GM18520 (cell line): ENCODE measurements around the gene CPLANE2.
"Not testable (repeated sequence)": the region's sequence is repeated elsewhere in the genome, so short reads cannot be mapped to it uniquely, and the experiment has no call there.

ENCODE experiments used
- ATAC-seq: cut with Tn5 transposase; IDR thresholded peaks from one replicate; pipeline ENCODE4 v1.9.1; 2021; ENCODE audit not compliant: unreplicated experiment

CPLANE2 gene

DNA sequence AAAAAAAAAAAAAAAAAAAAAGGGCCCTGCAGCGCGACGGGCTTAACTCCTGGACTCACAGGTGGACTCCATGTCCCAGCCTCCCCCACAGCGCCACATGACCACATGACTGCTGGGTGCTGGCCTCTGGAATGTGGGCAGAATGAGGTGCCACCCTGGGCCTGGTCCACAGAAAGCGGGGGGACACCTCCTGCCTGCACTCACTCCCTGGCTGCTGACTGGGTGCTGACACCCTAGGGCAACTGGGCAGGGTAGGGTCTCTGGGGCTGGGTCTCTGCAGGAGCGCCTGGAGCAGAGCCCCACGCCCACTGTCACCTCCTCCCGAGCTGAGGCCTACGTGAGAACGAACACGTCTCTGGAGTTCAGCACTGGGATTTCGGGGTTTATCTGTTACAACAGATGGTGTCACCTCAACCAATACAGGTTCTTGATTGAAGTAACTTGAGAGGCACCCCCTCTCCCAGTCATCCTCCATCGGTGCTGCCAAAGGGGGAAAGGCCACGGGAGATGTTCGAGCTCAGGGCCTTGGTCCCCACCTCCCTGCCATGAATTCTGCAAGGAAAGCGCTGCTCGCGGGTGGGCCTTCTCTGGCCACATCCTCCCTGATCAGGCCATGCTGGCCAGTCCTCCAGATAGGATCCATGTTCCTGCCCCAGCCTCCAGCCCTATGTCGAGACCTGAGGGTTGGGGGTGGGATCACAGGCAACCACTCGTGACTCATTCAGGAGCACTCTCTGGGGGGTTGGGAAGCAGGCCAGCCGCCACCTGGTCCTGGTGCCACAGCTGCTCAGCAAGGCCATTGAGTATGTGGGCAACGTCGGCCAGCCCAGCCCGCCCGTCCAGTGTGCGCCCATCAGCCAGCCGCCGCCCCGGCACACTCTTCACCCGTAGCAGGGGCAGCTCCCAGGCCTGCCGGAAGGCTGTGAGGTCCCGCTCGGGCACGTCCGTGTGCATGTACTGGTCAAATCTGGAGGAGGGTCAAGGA, 5.4 kb downstream of the CPLANE2 start:
- ATAC-seq: no peak

- no peak for ATAC-seq
These were observed 6.2 kb downstream of the CPLANE2 start for GRCh38 chr1:16230744-16231143.

DNA sequence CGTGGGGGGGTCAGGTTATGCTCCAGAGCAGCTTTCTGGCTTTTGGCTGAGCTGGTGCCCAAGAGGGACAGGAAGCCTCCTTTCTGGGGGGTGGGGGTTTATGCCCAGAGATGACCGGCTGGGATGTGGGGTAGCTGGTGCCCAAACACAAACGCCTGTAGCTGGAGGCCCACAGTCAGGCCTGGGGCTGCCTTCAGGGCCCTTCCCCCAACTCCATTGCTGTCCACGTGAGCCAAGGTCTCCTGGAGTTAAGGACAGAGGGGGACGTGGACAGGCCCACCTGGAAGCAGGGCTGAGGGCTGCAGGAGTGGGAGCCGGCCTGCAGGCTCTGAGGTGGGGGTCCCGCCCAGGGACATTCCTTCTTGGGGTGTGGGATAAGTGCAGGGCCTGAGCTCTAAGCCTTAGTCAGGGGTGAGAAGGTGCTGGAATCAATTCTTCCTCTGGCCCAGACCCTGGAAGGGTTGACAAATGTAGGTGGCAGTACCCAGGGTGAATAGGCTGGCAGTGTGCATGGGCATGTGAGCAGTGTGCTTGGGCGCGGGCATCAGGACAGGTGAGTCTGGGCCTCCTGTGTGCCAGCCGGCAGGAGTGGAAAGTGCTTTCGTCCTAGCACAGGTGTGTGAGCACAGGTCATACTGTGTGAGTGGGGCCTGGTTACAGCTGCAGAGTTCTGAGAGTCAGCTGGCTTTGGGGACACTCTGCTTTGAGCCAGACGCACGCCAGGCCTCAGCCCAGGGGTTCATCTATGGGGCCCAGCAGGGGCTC, 6.8 kb downstream of the CPLANE2 start:
- ATAC-seq: no peak

- ATAC-seq: no peak
These were observed 10.3 kb downstream of the CPLANE2 start for GRCh38 chr1:16226490-16227179.

- ATAC-seq: no peak
These were observed 10.9 kb downstream of the CPLANE2 start for GRCh38 chr1:16226129-16226489.

GRCh38 chr1:16224472-16224871, 12.5 kb downstream of the CPLANE2 start:
- ATAC-seq: no peak

- ATAC-seq: not testable (repeated sequence)
These were observed 14.3 kb downstream of the CPLANE2 start for GRCh38 chr1:16222716-16223115.

DNA sequence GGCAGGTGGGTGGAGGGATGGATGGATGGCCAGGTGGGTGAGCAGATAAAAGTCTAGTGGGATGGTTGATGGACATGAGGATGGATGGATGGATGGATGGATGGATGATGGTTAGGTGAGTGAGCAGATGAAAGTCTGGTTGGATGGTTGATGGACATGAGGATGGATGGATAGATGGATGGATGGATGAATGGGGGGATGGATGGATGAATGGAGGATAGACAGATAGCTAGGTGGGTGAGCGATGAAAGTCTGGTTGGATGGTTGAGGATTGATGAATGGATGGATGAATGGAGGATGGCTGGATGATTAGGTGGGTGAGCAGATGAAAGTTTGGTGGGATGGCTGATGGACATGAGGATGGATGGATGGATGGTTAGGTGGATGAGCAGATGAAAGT, 15.5 kb downstream of the CPLANE2 start:
- ATAC-seq: no peak

DNA sequence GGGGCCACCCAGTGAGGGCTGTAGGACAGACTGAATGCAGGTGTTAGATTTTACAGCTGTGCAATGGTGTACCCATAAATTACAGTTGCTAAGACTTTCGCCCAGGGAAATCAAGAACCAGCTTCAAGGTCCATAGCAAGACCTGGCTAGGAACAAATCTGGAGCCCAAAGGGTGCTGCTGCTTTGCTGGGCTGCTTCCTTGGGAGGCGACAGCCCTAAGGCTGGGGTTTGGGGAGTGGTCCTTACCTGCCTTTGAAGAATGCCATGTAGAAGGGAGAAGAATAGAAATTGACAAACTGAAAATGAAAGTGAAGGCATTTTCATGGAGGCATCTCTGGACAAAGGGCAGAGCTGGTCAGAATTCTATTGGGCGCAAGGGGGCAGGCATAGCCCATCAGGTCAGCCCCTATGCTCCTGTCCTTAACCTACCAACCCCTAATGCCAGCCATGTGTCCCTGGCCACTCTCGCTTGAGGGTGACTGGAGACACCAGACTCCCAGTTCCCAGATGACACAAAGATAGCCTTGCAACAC, 16.9 kb downstream of the CPLANE2 start:
- no peak for ATAC-seq

GRCh38 chr1:16218674-16219071, 18.3 kb downstream of the CPLANE2 start:
- ATAC-seq: no peak

- no peak for ATAC-seq
These were observed 18.8 kb downstream of the CPLANE2 start for GRCh38 chr1:16218014-16218673.

GRCh38 chr1:16217061-16217785, 19.8 kb downstream of the CPLANE2 start:
- ATAC-seq: peak; percentile 77

- ATAC-seq: no peak
These were observed 20.9 kb downstream of the CPLANE2 start for GRCh38 chr1:16215882-16216753.

- not testable (repeated sequence) for ATAC-seq
These were observed 21.7 kb downstream of the CPLANE2 start for GRCh38 chr1:16215240-16215639.

GRCh38 chr1:16213544-16213943, 23.4 kb downstream of the CPLANE2 start:
- not testable (repeated sequence) for ATAC-seq

DNA sequence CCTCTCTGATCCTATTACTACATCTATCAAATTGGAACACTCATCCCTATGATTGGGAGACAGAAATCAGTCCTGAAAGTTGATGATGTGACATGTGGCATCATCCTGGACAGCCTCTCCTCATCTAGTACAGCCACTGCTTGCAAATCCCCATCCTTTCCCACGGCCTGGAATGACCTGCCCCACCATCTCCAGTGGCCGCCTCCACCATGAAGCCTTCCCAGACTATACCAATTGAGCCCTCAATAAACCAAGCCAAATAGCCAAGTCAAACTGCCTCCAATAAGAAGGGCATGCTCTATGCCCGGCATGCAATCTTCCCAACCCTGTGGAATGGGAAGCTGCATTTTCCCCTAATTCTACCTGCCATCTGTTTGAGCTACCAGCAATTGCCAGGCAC, 24.0 kb downstream of the CPLANE2 start:
- ATAC-seq: no peak

DNA sequence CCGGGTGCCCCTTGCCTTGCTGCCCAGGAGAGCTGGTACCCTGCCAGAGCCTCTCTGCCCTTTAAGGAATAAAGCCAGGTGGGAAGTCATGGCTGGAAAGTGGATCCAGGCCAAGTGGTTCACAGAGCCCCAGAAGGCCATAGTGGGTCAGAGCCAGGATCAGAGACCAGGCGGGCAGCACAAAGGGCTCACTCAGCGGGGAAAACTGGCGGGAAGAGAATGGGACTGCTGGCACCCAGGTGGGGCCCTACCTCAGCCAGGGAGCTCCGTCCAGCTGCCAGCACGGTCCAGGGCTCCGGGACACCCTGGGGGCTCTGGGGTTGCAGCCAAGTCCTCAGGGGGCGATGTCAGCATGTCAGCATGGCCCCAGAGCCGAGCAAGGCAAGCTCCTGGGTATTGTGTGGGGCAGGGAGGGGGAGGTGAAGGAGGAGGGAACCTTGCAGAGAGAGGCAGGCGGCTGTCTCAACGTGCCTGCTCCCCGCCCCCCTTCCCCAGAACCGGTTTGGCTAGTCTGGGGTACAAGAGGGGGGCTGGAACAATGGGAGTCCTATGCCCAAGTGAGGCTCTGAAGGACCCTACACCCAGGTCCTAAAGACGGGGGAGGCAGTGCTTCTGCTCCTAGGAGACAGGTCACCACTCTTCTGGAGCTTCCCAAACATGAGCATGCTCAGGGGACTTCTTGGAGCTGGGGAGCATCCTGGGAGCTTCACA, 24.6 kb downstream of the CPLANE2 start, which contains the start of gene ARHGEF19:
Gene ARHGEF19 (minus strand): TSS at position 402 of the 711 bp plus-strand sequence. CDS start 3,598 bp downstream, outside the sequence.
- ATAC-seq: no peak

DNA sequence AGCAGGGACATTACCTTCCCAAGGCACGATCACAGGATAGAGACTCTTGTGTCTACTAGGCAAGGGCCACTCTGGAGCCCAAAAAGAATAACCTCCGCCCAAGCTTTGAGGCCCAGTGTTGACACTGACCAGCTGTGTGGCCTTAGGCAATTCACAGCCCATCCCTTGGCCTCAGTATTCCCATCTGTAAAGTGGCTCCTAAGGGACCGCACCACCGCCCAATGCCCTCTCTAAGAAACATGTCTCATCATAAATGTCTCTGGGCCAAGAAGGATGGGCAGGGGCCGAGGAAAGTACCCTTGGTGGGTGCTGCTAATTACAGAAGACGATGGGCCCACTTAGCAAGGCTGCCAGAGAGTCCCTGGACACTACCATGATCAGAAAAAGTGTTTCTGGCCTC, 25.2 kb downstream of the CPLANE2 start:
- no peak for ATAC-seq
